IMR-90 (cell line): ENCODE measurements around the gene ISCU. TPM values are rescaled to one million over a fixed set of nuclear protein-coding genes. Genes with fewer than 3 reads are reported as not detected.
A peak's percentile ranks its signal among the peaks of the same experiment; 100 is the strongest.

Experiments
- ATAC-seq: fragments of 200-7000 bp; cut with Tn5 transposase; 2 replicates; pipeline ENCODE4 v1.9.1; 2020; ENCODE audit warnings: low read depth, mild to moderate bottlenecking, moderate library complexity
- BruUV-seq: library from RNA; stranded (reverse); fragments of 400-500 nt; replicated peaks from 2 replicates; lab custom pipeline; 2021; lab: Mats Ljungman, UMichigan
- CTCF ChIA-PET: fragments of 300-600 bp; formaldehyde crosslinking; extraction: SDS; loops from one replicate; lab custom pipeline; 2021; ENCODE audit warnings: antibody characterized with exemption; lab: Yijun Ruan, JAX
- POLR2A ChIA-PET: fragments of 300-600 bp; sonication (Branson Sonifier 250); formaldehyde crosslinking; loops from one replicate; lab custom pipeline; 2022; ENCODE audit warnings: antibody characterized with exemption; ENCODE audit not compliant: unreplicated experiment; lab: Charles Lee
- DNase-seq: peaks from one replicate; pipeline ENCODE4 v3.0.0; 2013
- H2AFZ ChIP-seq: replicated peaks from 2 replicates; pipeline ENCODE3; 2013; ENCODE audit warnings: low read length, mild to moderate bottlenecking; ENCODE audit not compliant: poor library complexity
- H2AK5ac ChIP-seq: 2 replicates; pipeline ENCODE4 v1.6.1; 2013; ENCODE audit warnings: low read depth, low read length, inconsistent platforms
- H2AK9ac ChIP-seq: replicated peaks from 2 replicates; pipeline ENCODE3; 2013; ENCODE audit warnings: mild to moderate bottlenecking, low read depth, low read length, moderate library complexity; ENCODE audit not compliant: poor library complexity
- H2BK120ac ChIP-seq: 2 replicates; pipeline ENCODE4 v1.6.1; 2013; ENCODE audit warnings: low read depth, low read length, inconsistent platforms
- H2BK15ac ChIP-seq: 3 replicates; pipeline ENCODE4 v1.6.1; 2013; ENCODE audit warnings: low read depth, low read length, inconsistent platforms
- H2BK20ac ChIP-seq: 2 replicates; pipeline ENCODE4 v1.6.1; 2013; ENCODE audit warnings: low read depth, mild to moderate bottlenecking, inconsistent platforms, low read length, moderate library complexity
- H2BK5ac ChIP-seq: 2 replicates; pipeline ENCODE4 v1.6.1; 2013; ENCODE audit warnings: mild to moderate bottlenecking, low read depth, low read length, inconsistent platforms; ENCODE audit not compliant: poor library complexity, severe bottlenecking
- H3K14ac ChIP-seq: replicated peaks from 2 replicates; pipeline ENCODE4 v1.6.1; 2013; ENCODE audit warnings: low read depth, low read length, inconsistent platforms
- H3K18ac ChIP-seq: 2 replicates; pipeline ENCODE4 v1.6.1; 2013; ENCODE audit warnings: low read depth, low read length, control low read depth
- H3K23ac ChIP-seq: 2 replicates; pipeline ENCODE4 v1.6.1; 2013; ENCODE audit warnings: low read depth, low read length, inconsistent platforms
- H3K27ac ChIP-seq: 2 replicates; pipeline ENCODE4 v1.5.1; 2013; ENCODE audit warnings: mild to moderate bottlenecking, control low read depth, low read length; ENCODE audit not compliant: insufficient read depth
- H3K27me3 ChIP-seq: 2 replicates; pipeline ENCODE4 v1.6.1; 2013; ENCODE audit warnings: low read length; ENCODE audit not compliant: control insufficient read depth, insufficient read depth
- H3K36me3 ChIP-seq: 2 replicates; pipeline ENCODE4 v1.6.1; 2013; ENCODE audit warnings: low read length, mixed read lengths; ENCODE audit not compliant: control insufficient read depth, insufficient read depth
- H3K4ac ChIP-seq: 2 replicates; pipeline ENCODE4 v1.6.1; 2013; ENCODE audit warnings: low read depth, low read length, inconsistent platforms
- H3K4me1 ChIP-seq: 2 replicates; pipeline ENCODE4 v1.6.1; 2013; ENCODE audit warnings: low read length, mixed read lengths; ENCODE audit not compliant: control insufficient read depth, insufficient read depth
- H3K4me2 ChIP-seq: 2 replicates; pipeline ENCODE4 v1.6.1; 2013; ENCODE audit warnings: low read depth, mild to moderate bottlenecking, control low read depth, low read length, moderate library complexity
- H3K4me3 ChIP-seq: 2 replicates; pipeline ENCODE4 v1.5.1; 2013; ENCODE audit warnings: low read depth, mild to moderate bottlenecking, control low read depth, low read length, moderate library complexity; ENCODE audit not compliant: insufficient read depth
- H3K56ac ChIP-seq: 2 replicates; pipeline ENCODE4 v1.6.1; 2013; ENCODE audit warnings: low read length, inconsistent platforms; ENCODE audit not compliant: insufficient read depth; ENCODE audit errors: extremely low read depth
- H3K79me1 ChIP-seq, 2 experiments: 2 replicates each; pipeline ENCODE4 v1.6.1; 2013; ENCODE audit warnings: low read length in 2 of 2, inconsistent platforms in 1 of 2, low read depth in 1 of 2
- H3K9ac ChIP-seq: 2 replicates; pipeline ENCODE4 v1.6.1; 2013; ENCODE audit warnings: low read depth, low read length, control low read depth
- H3K9me1 ChIP-seq: 2 replicates; pipeline ENCODE4 v1.6.1; 2013; ENCODE audit warnings: low read length, inconsistent platforms; ENCODE audit not compliant: insufficient read depth
- H3K9me3 ChIP-seq: 2 replicates; pipeline ENCODE4 v1.6.1; 2013; ENCODE audit warnings: low read length; ENCODE audit not compliant: control insufficient read depth, insufficient read depth
- H4K20me1 ChIP-seq: 2 replicates; pipeline ENCODE4 v1.6.1; 2013; ENCODE audit warnings: low read length, inconsistent platforms; ENCODE audit not compliant: insufficient read depth
- H4K5ac ChIP-seq: 2 replicates; pipeline ENCODE4 v1.6.1; 2013; ENCODE audit warnings: mild to moderate bottlenecking, low read depth, low read length, control low read depth
- H4K8ac ChIP-seq, 2 experiments: 2 replicates each; pipeline ENCODE4 v1.6.1; 2013; ENCODE audit warnings: low read depth in 2 of 2, low read length in 2 of 2, control low read depth in 1 of 2, inconsistent platforms in 1 of 2
- H4K91ac ChIP-seq: 2 replicates; pipeline ENCODE4 v1.6.1; 2013; ENCODE audit warnings: low read depth, low read length, inconsistent platforms; ENCODE audit not compliant: insufficient read depth
- BHLHE40 ChIP-seq: fragments of 150-350 bp; IDR thresholded peaks from 2 replicates; pipeline ENCODE4 v1.6.1; 2016; ENCODE audit warnings: mild to moderate bottlenecking, low read depth, low read length
- CEBPB ChIP-seq: IDR thresholded peaks from 2 replicates; pipeline ENCODE4 v1.6.1; 2012; ENCODE audit warnings: low read depth, low read length, improper control_type of control experiment
- CHD1 ChIP-seq: IDR thresholded peaks from 2 replicates; pipeline ENCODE4 v1.6.1; 2012; ENCODE audit warnings: low read depth, low read length, improper control_type of control experiment
- FOS ChIP-seq: fragments of 150-350 bp; IDR thresholded peaks from 2 replicates; pipeline ENCODE4 v1.6.1; 2016; ENCODE audit warnings: low read depth, low read length
- MAFK ChIP-seq: IDR thresholded peaks from 2 replicates; pipeline ENCODE4 v1.6.1; 2012; ENCODE audit warnings: low read depth, low read length, improper control_type of control experiment
- MAZ ChIP-seq: IDR thresholded peaks from 2 replicates; pipeline ENCODE4 v1.6.1; 2012; ENCODE audit warnings: low read depth, mild to moderate bottlenecking, low read length, improper control_type of control experiment, moderate library complexity, borderline replicate concordance
- MXI1 ChIP-seq: IDR thresholded peaks from 2 replicates; pipeline ENCODE4 v1.6.1; 2012; ENCODE audit warnings: low read depth, mild to moderate bottlenecking, low read length, moderate library complexity, borderline replicate concordance
- NFE2L2 ChIP-seq: fragments of 150-350 bp; IDR thresholded peaks from 2 replicates; pipeline ENCODE4 v1.6.1; 2016; ENCODE audit warnings: low read depth, mild to moderate bottlenecking, low read length
- POLR2A ChIP-seq: IDR thresholded peaks from 2 replicates; pipeline ENCODE4 v1.6.1; 2012; ENCODE audit warnings: mild to moderate bottlenecking, low read depth, low read length
- RAD21 ChIP-seq: IDR thresholded peaks from 2 replicates; pipeline ENCODE4 v1.6.1; 2012; ENCODE audit warnings: low read length, improper control_type of control experiment
- RCOR1 ChIP-seq: IDR thresholded peaks from 2 replicates; pipeline ENCODE4 v1.6.1; 2012; ENCODE audit warnings: mild to moderate bottlenecking, low read length, improper control_type of control experiment; ENCODE audit not compliant: insufficient replicate concordance
- RFX5 ChIP-seq: IDR thresholded peaks from 2 replicates; pipeline ENCODE4 v1.8.0; 2012; ENCODE audit warnings: low read depth, mild to moderate bottlenecking, low read length, moderate library complexity
- SMC3 ChIP-seq: fragments of 150-350 bp; IDR thresholded peaks from 2 replicates; pipeline ENCODE4 v1.6.1; 2016; ENCODE audit warnings: low read depth, mild to moderate bottlenecking, antibody characterized with exemption, low read length, moderate library complexity
- WGBS, 2 experiments: methylation state at CpG; one replicate each; pipeline versions ENCODE4 v1.1.5 to v1.1.7; 2013; ENCODE audit warnings: missing lambda C conversion rate in 2 of 2; ENCODE audit not compliant: insufficient read length in 1 of 2; ENCODE audit errors: extremely low coverage in 2 of 2; 5-methylcytosine and 5-hydroxymethylcytosine counted together
- dilution Hi-C: fragments of 300-500 bp; cut with HindIII; formaldehyde crosslinking; loops from one replicate; pipeline ENCODE4 v1.14.3; 2018; ENCODE audit warnings: low sequenced_read_pairs; ENCODE audit not compliant: unreplicated experiment
- in situ Hi-C: fragments of 300-500 bp; cut with MboI; formaldehyde crosslinking; loops from 3 replicates; pipeline ENCODE4 v1.14.3; 2019; ENCODE audit warnings: low sequenced_read_pairs, inconsistent platforms, mixed read lengths
- intact Hi-C: fragments of 100-400 bp; cut with micrococcal nuclease; formaldehyde crosslinking; loops from 2 replicates; pipeline ENCODE4 v1.10.0; 2022
- polyA plus RNA-seq, 3 experiments: library from polyadenylated mRNA; depleted of rRNA; stranded (reverse); fragments of >200 nt; gene quantifications; 2 replicates each; pipeline ENCODE4 v1.2.3, GENCODE V29; 2012; ENCODE audit warnings: low replicate concordance in 1 of 3
- total RNA-seq: library from RNA; depleted of rRNA; stranded (reverse); fragments of >200 nt; gene quantifications from 2 replicates; pipeline ENCODE4 v1.2.3, GENCODE V29; 2012
- TF ChIP-seq, protein P1 (sequence below): fragments of 150-350 bp; IDR thresholded peaks from 2 replicates; pipeline ENCODE4 v1.6.1; 2016; ENCODE audit warnings: low read depth, mild to moderate bottlenecking, low read length, moderate library complexity, borderline replicate concordance
- TF ChIP-seq, protein P2 (sequence below): fragments of 150-350 bp; IDR thresholded peaks from 2 replicates; pipeline ENCODE4 v1.6.1; 2017; ENCODE audit warnings: mild to moderate bottlenecking, antibody characterized with exemption, low read length, low read depth
- TF ChIP-seq, protein P3 (sequence below): conservative IDR thresholded peaks from 2 replicates; pipeline ENCODE4 v1.5.1; 2012; ENCODE audit warnings: mild to moderate bottlenecking, low read depth, low read length, improper control_type of control experiment

Gene ISCU
- total and polyA plus RNA-seq, 2 of the 4 experiments (the other 2 are of a cell fraction) = 52.7 to 87.2 TPM

DNA sequence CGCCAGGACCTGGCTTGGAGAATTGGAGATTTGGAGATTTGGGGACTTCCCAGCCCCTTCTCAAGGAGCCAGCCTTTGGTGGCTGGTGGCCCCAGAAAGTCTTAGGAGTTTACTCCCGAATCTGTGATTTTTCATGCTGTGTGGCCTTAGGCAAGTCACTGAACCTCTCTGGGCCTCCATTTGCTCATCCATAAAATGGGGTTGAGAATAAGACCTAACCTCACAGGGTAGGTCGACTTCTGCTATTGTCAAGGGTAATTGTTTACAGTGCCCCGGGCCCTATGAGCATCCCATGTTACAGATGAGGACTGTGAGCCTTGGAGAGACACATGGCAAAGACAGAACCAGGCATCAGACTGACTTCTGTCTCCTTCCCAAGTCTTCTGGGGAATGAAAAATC lies 51.6 kb downstream of the ISCU start:
- WGBS, 2 experiments = 60% methylated on average over 1 of the region's 4 CpGs; no CpG with 5 or more reads in 1 of the 2 experiments
- Histone ChIP-seq H2BK120ac (no peak overlapping the region), H3K9me3 (peaks cover 3% of the 10 kb centered on the region; the same call in 1 of the 2 replicates), H3K9ac (no peak overlapping the region), H2AK9ac (no peak overlapping the region), H4K5ac (no peak overlapping the region), H3K27ac (no peak overlapping the region), H3K9me1 (peaks cover 6% of the 10 kb centered on the region; the same call in 1 of the 2 replicates), H3K4me1 (peaks cover 13% of the 10 kb centered on the region), H2AFZ (no peak overlapping the region), H4K20me1 (no peaks in the 10 kb centered on the region), H2BK15ac (no peak overlapping the region), H2AK5ac (no peak overlapping the region), H3K4me2 (no peak overlapping the region), H3K18ac (no peak overlapping the region), H3K36me3 (no peaks in the 10 kb centered on the region), H2BK20ac (no peak overlapping the region), H3K27me3 (no peaks in the 10 kb centered on the region), H3K4ac (peak overlapping the region; percentile 15; the same call in 1 of the 2 replicates), H2BK5ac (no peak overlapping the region), H3K4me3 (no peak overlapping the region), H3K14ac (no peak overlapping the region), H4K91ac (no peak overlapping the region), H3K79me1 (peaks cover 0 to 5% of the 10 kb centered on the region in 2 experiments; a peak in 1 of 4 replicates), H3K56ac (no peak overlapping the region), H3K23ac (no peak overlapping the region), H4K8ac (no peak overlapping the region)
- dilution Hi-C loops = no loop called here
- ATAC-seq (no peak), DNase-seq (no peak)
- CTCF ChIA-PET = no interaction called here
- POLR2A ChIA-PET = no interaction called here
- in situ Hi-C loops = no loop called here
- intact Hi-C loops = no loop called here
- TF ChIP-seq RFX5 = no peak
- no peak for TF ChIP-seq NFE2L2
- no peak for TF ChIP-seq CHD1
- TF ChIP-seq, protein P1, sequence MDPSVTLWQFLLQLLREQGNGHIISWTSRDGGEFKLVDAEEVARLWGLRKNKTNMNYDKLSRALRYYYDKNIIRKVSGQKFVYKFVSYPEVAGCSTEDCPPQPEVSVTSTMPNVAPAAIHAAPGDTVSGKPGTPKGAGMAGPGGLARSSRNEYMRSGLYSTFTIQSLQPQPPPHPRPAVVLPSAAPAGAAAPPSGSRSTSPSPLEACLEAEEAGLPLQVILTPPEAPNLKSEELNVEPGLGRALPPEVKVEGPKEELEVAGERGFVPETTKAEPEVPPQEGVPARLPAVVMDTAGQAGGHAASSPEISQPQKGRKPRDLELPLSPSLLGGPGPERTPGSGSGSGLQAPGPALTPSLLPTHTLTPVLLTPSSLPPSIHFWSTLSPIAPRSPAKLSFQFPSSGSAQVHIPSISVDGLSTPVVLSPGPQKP = no peak
- TF ChIP-seq FOS = no peak
- TF ChIP-seq MAFK = no peak
- no peak for TF ChIP-seq BHLHE40
- TF ChIP-seq RCOR1 = no peak
- TF ChIP-seq MXI1 = no peak
- TF ChIP-seq, protein P2, sequence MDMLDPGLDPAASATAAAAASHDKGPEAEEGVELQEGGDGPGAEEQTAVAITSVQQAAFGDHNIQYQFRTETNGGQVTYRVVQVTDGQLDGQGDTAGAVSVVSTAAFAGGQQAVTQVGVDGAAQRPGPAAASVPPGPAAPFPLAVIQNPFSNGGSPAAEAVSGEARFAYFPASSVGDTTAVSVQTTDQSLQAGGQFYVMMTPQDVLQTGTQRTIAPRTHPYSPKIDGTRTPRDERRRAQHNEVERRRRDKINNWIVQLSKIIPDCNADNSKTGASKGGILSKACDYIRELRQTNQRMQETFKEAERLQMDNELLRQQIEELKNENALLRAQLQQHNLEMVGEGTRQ = no peak
- TF ChIP-seq POLR2A = no peak
- no peak for TF ChIP-seq CEBPB
- TF ChIP-seq, protein P3, sequence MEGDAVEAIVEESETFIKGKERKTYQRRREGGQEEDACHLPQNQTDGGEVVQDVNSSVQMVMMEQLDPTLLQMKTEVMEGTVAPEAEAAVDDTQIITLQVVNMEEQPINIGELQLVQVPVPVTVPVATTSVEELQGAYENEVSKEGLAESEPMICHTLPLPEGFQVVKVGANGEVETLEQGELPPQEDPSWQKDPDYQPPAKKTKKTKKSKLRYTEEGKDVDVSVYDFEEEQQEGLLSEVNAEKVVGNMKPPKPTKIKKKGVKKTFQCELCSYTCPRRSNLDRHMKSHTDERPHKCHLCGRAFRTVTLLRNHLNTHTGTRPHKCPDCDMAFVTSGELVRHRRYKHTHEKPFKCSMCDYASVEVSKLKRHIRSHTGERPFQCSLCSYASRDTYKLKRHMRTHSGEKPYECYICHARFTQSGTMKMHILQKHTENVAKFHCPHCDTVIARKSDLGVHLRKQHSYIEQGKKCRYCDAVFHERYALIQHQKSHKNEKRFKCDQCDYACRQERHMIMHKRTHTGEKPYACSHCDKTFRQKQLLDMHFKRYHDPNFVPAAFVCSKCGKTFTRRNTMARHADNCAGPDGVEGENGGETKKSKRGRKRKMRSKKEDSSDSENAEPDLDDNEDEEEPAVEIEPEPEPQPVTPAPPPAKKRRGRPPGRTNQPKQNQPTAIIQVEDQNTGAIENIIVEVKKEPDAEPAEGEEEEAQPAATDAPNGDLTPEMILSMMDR = no peak
- TF ChIP-seq RAD21 = no peak
- no peak for TF ChIP-seq SMC3
- TF ChIP-seq MAZ = no peak
- BruUV-seq = no TSS peak
